WERI-Rb-1 (cell line): ENCODE results near the gene CAAP1.
A peak's percentile ranks its signal among the peaks of the same experiment; 100 is the strongest.
"Not testable (repeated sequence)": the region's sequence is repeated elsewhere in the genome, so short reads cannot be mapped to it uniquely, and the experiment has no call there.

Experiments used
- DNase-seq: peaks from one replicate; pipeline ENCODE4 v3.0.0-alpha.2; 2020
- H3K27ac ChIP-seq: fragments of 250-450 bp; sonication (Bioruptor Pico); 2 replicates; pipeline ENCODE4 v1.5.1; 2020; ENCODE audit warnings: mild to moderate bottlenecking, moderate library complexity
- H3K27me3 ChIP-seq: fragments of 250-450 bp; sonication (Bioruptor Pico); 2 replicates; pipeline ENCODE4 v1.5.1; 2021; ENCODE audit warnings: mild to moderate bottlenecking, low read depth, moderate library complexity; ENCODE audit not compliant: insufficient read depth, severe bottlenecking
- H3K36me3 ChIP-seq: fragments of 250-450 bp; sonication (Bioruptor Pico); 2 replicates; pipeline ENCODE4 v1.5.1; 2020; ENCODE audit warnings: mild to moderate bottlenecking, moderate library complexity
- H3K4me3 ChIP-seq: 2 replicates; pipeline ENCODE4 v1.5.1; 2011; ENCODE audit warnings: low read depth, mild to moderate bottlenecking, control low read depth, low read length
- H3K9me3 ChIP-seq: fragments of 250-450 bp; sonication (Bioruptor Pico); 2 replicates; pipeline ENCODE4 v1.5.1; 2021; ENCODE audit warnings: mild to moderate bottlenecking, moderate library complexity; ENCODE audit not compliant: severe bottlenecking
- TF ChIP-seq, protein P1 (sequence below): IDR thresholded peaks from 2 replicates; pipeline ENCODE4 v1.5.1; 2011; ENCODE audit warnings: low read depth, mild to moderate bottlenecking, control low read depth, inconsistent platforms, low read length

Gene CAAP1

DNA sequence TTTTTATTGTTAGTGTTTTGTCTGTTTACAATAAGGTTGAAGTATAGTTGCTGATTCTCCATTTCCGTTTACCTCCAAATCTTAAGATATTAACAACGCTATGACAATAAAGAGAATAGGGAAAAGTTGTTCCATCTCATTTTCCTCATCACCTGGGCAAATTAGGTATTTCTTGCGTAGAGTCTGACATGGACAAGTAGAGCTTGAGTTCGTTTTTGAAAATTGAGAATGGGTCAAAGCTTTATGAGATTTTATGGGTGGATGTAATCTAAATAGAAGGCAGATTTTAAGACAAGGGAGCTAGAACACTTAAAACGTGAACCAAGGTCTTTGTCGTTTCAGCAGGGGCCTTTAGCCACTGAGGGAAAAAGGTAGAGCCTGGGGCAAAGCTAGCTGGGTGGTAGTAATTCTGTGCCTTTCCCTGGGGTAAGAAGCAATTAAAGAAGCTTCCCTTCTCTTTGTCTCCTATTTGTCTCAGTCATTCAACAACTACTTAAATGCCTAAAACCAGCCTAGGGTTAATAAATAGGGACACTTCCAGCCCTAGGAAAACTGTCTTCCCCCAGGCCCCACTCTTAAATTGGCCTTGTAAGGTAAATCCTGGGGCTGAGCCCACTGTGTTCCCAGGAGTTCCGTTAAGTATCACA is 551 bp upstream of the CAAP1 start:
- Histone ChIP-seq H3K36me3 (peaks cover 3% of the 10 kb centered on the region; the same call in 1 of the 2 replicates), H3K27ac (peak overlapping the region; percentile 94)
- TF ChIP-seq, protein P1, sequence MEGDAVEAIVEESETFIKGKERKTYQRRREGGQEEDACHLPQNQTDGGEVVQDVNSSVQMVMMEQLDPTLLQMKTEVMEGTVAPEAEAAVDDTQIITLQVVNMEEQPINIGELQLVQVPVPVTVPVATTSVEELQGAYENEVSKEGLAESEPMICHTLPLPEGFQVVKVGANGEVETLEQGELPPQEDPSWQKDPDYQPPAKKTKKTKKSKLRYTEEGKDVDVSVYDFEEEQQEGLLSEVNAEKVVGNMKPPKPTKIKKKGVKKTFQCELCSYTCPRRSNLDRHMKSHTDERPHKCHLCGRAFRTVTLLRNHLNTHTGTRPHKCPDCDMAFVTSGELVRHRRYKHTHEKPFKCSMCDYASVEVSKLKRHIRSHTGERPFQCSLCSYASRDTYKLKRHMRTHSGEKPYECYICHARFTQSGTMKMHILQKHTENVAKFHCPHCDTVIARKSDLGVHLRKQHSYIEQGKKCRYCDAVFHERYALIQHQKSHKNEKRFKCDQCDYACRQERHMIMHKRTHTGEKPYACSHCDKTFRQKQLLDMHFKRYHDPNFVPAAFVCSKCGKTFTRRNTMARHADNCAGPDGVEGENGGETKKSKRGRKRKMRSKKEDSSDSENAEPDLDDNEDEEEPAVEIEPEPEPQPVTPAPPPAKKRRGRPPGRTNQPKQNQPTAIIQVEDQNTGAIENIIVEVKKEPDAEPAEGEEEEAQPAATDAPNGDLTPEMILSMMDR, result no peak

DNA sequence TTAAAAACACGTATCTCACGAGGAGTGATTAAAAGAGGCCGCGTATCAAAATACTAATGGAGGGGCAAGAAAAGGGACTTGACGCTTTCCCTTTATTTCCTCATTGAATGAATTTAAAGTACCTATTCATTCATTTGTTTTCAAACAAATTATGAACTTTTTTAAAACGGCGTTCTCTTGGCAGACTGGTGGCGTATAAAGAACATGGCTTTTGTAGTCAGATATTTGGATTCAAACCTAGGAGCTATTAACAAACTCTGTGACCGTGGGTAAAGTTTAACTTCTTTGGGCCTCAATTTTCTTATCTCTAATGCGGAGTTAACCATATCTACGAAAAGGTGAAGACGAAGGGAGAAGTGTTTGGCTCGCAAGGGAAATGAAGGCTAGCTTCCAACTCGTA is 876 bp downstream of the CAAP1 start:
- Histone ChIP-seq H3K4me3 (peak overlapping the region; percentile 99), H3K27ac (peak overlapping the region; percentile 94), H3K36me3 (peaks cover 8% of the 10 kb centered on the region), H3K27me3 (no peaks in the 10 kb centered on the region), H3K9me3 (no peaks in the 10 kb centered on the region)
- TF ChIP-seq, protein P1, result no peak
- DNase-seq, result no peak

More for the DNA sequence above, 551 bp upstream of the CAAP1 start:
- no peaks in the 10 kb centered on the region for H3K27me3 ChIP-seq
- peak overlapping the region; percentile 99 for H3K4me3 ChIP-seq
- no peak for DNase-seq
- H3K9me3 ChIP-seq, result no peaks in the 10 kb centered on the region

DNA sequence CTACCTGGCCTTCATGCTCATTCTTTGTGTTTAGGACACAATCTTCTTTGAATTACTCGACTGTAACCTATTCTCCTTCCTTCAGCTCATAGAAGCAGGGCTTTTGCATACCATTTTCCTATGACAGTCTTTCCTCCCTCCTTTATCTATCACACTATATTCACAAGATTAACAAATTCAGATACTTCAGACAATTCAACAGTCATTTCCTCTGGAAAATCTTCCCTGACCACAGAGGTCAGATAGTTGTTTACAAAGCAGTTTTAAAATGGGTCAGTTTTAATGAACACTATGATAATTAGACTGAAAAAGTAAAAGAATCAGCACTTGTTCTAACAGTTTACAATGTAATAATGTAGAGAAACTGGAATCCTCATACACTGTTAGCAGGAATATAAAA is 4.3 kb downstream of the CAAP1 start:
- Histone ChIP-seq H3K27ac (no peak overlapping the region), H3K36me3 (peaks cover 20% of the 10 kb centered on the region), H3K9me3 (no peaks in the 10 kb centered on the region), H3K4me3 (no peak overlapping the region), H3K27me3 (no peaks in the 10 kb centered on the region)
- TF ChIP-seq, protein P1, result no peak
- no peak for DNase-seq

DNA sequence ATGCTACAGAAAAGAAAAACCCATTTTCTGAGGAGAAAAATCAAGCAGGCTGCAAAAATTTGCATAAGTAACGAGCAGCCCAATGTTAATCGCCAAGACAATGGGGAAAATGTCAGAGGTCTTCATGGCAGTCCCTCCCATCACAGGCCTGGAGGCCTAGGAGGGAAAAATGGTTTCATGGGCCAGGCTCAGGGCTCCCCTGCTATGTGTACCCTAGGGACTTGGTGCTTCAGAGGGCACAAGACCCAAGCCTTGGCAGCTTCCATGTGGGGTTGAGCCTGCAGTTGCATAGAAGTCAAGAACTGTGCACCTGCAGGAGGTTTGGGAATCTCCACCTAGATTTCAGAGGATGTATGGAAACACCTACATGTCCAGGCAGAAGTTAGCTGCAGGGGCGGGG is 10.4 kb downstream of the CAAP1 start:
- H3K36me3 ChIP-seq, result peaks cover 37% of the 10 kb centered on the region
- no peak for DNase-seq
- no peak overlapping the region for H3K4me3 ChIP-seq
- H3K9me3 ChIP-seq, result peaks cover 2% of the 10 kb centered on the region
- no peak overlapping the region for H3K27ac ChIP-seq
- H3K27me3 ChIP-seq, result no peaks in the 10 kb centered on the region
- TF ChIP-seq, protein P1, result no peak

DNA sequence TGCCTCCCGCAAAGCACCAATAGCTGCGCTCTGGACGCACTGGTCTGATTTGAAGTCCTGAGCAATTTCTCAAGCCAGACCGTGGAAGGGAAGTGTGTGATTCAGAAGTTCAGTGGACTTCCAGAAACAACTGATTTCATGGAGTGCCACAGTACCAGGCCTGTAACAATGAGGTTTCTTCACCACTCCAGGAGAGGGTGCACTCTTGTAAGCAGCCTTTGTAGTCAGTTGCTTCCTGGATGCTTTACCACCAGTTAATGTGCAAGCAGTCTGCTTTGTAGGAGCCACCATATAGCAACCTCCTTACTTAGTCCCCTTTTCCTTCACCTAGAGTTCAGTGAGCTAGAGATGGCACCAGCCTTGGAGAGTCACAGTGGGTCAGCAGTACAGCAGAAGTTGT is 12.3 kb downstream of the CAAP1 start:
- DNase-seq, result no peak
- no peak overlapping the region for H3K4me3 ChIP-seq
- H3K27ac ChIP-seq, result no peak overlapping the region
- H3K27me3 ChIP-seq, result no peaks in the 10 kb centered on the region
- peaks cover 2% of the 10 kb centered on the region for H3K9me3 ChIP-seq
- TF ChIP-seq, protein P1, result no peak
- peaks cover 30% of the 10 kb centered on the region for H3K36me3 ChIP-seq

DNA sequence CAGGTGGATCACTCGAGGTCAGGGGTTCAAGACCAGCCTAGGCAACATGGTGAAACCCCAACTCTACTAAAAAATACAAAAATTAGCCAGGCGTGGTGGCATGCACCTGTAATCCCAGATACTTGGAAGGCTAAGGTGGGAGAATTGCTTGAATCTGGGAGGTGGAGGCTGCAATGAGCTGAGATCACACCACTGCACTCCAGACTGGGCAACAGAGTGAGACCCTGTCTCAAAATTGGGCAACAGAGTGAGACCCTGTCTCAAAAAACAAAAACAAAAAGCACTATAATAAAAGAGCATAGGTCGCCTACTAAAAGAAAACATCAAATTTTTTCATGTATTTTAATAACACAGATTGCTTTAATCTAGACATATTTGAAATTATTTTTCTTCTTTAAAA is 17.4 kb downstream of the CAAP1 start:
- not testable (repeated sequence) for H3K27ac ChIP-seq, H3K27me3 ChIP-seq, DNase-seq, H3K36me3 ChIP-seq, H3K4me3 ChIP-seq, H3K9me3 ChIP-seq
